H4 (cell line): ENCODE data around the gene ZNF22. TPM values are rescaled to one million over a fixed set of nuclear protein-coding genes. Genes with fewer than 3 reads are reported as not detected.

Source experiments
- DNase-seq: peaks from one replicate; pipeline ENCODE4 v3.0.0-alpha.2; 2015; ENCODE audit warnings: low spot score
- total RNA-seq: library from RNA; depleted of rRNA; stranded (reverse); fragments of >200 nt; shearing (Covaris generic); gene quantifications from 2 replicates; pipeline ENCODE4 v1.2.3, GENCODE V29; 2014

The ZNF22 gene
- total RNA-seq, 1 experiment from 2014 or later = 18.4 TPM

DNA sequence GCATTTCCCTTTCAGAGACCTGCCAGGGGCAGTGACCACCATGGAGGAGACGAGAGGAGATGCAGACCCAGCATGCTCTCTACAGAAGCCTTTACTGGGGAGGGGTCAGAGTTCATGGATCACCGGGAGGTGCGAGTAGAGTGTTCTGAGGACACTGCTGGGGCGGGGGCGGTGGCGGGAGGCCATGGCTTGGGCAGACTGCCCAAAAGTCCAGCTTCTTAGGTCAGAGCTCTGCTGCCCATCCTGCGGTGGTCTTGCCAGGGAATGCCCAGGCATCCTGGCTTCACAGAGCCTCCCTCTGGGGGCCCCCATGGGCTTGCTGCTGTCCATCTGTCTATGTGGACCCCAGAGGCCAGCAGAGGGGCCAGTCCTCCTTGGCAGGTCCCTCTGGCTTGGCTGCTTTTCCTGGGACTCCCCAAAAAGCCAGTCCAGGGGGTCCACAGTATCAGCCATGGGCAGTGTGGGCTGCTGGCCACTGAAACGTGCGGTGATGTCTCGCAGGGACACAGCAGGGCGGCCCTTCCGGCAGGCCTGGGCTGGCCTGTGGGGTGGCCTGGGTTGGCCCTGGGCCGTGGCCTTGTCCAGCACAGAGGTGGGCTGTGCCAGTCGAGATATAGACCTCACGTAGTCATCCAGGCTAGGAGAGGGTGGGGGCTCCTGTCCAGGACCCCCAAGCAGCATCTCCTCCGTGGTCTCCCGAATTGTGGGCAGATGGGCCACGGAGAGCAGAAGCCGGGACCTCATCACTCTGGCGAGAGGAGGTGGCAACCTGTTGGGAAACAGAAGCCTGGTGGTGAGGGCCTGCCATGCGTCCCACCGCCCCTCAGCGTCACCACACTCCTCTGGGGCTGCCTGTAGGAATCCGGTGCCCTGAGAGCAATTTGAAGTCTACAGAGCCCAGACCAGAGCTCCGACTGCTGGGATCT lies 23.2 kb upstream of the ZNF22 start:
- DNase-seq = no peak

DNA sequence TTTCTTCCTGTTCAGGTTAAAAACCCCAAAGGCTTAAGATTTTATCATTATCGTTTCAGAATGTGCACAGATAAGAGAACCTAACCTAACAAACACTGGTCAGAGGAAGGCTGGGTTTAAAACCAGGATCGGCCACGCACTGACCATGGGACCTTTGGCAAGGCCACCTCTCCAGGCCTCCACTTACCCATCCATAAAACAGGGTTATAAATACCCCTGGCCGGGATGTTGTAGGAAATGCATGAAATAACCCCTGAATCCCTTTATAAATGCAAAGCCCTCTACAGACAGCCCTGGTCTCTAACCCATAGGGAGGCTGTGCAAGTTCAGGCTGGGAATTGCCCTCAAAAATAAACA lies 22.5 kb upstream of the ZNF22 start:
- DNase-seq = no peak

DNA sequence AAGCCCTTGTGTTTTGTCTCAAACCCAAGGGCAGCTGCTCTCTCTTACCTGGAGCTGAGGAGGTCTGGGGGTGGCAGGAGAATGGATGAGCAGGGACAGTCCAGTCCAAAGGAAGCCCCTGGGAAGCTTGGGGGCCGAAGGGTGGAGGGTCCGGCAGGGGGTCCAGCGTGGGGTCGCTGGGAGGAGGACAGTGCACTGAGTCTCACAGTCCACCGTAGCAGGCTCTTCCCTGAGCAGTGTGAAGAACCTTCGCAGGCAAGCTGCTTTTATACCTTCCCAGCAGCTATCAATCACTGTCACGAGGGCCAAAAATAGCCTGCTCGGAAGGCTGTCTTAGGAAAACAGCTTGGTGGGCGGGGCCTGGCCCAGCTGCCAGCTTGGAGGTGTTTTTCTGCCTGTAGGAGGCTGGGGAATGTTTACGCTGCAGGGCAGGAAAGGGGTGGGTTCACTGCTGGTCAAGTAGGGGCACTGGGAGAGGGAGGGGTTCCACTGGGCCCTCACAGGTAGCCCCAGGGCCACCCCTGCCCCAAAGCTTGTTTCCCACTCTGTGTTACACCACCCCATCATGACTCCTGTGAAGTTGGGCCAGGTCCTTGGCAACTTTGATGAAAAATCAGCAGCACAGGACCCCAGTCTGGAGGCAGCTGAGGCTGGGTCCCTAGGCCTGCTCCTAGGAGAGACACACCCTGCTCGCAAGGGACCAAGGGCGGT lies 22.0 kb upstream of the ZNF22 start, which contains the start of gene DEPP1:
TSS of gene DEPP1 (minus strand) at position 240 of the 711 bp plus-strand sequence. CDS start 779 bp downstream, outside the sequence.
- peak; percentile 95 for DNase-seq

DNA sequence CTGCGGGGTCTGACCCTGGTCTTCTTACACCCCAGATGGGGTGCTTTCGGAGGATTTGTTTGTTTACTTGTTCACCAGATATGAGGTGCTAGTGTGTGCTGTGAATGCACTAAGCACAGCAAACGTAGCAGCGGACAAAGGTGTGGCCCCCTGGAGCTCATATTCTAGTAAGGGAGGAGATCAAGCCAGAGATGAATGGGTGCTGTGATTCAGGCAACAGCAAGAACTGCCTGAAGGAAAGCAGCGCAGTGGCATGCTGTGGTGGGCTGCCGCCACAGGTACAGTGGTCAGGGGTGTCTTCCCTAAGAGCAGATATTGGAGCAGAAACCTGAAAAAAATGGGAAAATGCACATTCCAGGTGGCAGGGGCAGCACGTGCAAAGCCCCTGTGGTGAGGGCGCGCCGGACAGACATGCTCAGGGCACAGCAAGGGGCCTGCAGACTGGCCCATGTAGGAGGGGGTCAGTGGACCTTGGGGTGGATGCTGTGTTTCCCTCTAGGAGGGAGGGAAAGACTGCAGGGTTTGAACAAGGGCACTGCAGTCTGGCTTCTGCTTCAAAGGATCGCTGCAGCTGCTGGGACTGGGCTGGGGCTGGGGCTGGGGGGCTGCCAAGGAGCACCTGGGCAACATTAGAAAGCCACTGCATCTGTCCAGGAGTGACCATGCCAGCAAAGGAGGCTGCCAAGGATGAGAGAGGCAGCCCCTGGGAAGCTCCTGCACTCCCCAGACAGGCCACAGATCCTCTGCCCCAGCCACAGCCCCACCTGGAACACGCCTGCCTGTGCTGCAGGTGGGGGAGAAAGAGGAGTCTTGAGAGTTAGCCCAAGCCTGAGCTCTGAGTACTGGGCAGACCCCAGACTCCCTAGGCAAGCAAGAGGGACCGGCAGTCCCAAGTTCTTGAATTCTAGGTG lies 21.2 kb upstream of the ZNF22 start:
- DNase-seq = no peak

DNA sequence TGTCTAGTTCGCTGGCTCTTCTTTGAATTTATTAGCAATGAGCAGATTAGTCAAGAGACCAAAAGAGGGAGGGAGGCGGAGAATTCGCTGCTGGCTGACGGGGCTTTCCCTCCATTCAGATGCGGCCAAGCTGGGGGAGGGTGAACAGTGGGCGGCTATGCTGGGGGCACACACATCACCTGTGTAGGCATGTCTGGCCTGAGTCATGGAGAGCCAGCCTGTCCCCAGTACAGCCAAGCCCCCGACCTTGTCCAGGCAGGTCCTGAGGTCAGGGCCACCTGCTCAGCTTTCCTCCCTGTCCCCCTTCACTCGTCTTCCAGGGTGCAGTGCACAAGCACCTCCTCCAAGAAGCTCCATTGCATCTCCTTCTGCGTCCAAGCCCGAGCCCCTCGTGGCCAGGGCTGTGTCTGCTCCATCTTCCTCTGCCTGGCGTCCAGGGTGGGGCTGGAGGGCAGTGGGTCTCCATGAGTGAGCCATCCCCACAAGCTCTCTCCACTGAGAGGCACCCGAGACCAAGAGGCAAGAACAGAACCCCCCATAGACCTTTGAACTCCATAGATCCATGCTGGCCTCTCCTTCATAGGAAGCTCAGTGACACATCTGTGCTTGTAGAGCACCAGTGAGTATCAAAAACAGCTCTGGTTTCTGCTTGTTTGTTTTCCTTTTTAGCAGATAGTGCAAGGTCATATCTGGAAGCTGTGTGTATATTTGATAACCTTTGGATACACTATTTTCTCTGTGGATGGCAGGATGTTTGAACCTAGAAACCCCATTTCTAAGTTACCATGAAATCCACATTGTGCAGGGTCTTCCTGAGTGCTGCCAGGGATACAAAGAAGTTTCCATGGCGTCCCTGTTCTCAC lies 20.2 kb upstream of the ZNF22 start:
- DNase-seq = no peak

DNA sequence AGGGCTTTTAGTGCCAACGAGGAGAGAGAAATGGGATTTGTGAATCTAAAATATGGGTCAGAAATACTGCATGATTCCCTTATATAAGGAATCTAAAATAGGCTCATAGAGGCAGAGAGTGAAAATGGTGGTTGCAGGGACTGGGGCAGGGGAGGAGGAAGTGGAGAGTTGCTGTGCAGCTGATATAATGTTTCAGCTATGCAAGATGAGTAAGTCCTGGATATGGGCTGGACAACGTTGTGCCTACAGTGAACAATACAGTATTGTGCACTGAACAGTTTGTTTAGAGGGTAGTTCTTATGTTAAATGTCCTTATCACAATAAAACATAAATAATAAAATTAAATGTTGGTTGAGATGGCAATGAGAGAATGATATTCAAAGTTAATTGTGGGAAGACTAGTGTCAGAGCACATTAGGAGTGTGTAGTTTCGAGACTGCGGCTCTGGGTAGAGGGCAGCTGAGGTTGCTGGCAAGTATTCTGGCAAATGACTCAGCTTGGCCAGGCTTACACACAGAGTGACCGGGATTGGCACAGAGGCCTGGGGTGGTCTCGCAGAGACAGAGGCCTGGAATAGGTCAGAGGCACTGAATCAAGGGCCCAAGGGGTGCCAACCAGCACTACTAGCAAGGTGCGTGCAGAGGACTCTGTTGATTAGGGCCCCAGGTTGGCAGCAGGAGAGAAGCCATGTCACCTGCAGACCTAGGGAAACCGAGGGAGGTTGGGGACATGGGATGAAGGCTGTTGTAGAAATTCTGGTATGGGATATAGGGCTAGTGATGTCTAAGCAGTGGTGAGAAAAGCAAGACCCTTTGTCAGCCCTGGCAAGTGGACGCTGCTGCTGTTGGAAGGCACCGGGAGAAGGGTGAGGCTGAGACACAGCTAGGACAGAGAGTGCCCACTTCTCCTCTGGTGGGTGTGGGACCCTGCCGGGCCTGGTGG lies 19.3 kb upstream of the ZNF22 start:
- DNase-seq = peak; percentile 92

DNA sequence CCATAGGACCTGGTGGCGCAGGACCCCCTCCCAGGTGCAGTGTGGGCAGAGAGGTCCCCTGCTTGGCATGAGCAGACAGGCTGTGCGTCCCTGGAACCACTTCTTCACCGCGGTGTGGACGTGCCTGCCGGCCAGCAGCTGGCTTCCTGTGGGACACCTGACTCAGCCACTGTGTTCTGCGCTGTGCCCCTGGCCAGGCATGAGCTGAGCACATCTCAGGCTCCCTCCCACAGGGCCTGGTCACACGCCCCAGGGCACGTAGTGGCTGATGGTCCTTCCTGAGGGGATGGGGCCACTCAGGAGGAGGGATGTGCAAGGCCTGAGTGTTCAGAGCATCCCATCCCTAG lies 18.6 kb upstream of the ZNF22 start:
- DNase-seq = peak; percentile 73

DNA sequence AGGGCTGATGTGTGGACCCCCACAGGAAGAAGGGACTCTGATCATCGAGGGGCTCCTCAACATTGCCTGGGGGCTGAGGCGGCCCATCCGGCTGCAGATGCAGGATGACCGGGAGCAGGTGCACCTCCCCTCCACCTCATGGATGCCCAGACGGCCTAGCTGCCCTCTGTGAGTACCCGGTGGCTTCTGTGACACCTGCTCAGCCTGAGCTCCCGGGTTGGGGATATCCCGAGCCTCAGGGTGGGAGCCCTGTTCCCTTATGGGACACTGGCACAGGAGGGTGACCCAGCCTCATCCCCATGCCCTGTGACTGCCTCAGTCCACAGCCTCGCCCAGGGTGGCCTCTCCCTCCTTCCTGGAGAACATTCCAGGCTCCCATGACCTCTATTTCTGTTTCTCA lies 18.2 kb upstream of the ZNF22 start:
- DNase-seq = no peak

DNA sequence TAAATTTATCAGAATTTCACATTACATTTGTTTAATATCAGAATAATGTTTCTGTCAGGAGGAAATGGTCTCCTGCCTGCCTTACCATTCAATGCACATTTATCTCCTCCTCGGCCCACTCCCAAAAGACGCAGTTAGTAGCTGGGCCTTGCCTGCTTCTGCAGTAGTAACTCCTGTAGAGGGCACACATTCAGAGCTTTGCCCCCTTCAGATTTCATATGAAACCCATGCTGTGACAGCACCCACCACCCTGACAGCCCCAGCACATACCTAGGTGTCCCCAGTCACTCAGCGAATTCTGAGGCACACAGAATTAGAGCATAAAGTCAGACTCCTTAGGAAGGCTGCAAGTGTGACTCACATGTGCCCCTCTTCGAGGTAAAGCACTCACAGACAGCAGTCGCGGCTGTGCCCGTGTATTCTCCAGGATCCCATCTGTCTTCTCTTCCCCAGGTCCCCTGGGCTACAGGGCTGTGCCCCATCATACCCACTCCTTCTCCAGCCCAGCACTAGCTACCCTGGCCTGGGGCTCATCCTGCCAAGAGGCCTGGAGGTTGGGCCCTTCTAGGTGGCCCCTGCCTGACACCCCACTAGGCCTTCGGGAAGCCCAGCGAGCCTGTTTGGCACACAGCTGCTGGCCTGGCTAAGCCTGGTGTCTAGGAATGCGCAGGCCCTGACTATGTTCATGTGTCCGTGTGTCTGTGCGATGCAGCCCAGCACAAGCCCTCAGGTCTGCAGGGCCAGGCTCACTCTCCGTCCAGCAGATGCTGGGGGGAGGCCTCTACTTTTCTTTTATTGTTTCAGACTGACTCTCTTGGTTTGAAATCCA lies 17.4 kb upstream of the ZNF22 start:
- no peak for DNase-seq

DNA sequence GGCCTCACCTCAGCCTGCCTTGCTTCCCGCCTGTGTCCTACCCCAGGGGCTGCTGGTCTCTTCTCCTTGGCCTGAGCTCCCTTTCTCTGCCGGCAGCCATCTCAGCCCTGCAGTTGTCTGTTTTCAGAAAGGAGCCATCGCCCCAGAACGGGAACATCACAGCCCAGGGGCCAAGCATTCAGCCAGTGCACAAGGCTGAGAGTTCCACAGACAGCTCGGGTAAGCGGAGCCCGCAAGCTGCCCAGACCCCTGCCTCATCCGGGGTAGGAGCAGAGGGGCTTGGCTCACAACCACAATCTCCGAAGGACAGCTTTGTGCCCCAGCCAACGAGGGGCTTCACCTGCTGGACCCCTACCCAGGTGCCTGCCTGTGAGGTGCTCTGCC lies 16.8 kb upstream of the ZNF22 start:
- DNase-seq = no peak

DNA sequence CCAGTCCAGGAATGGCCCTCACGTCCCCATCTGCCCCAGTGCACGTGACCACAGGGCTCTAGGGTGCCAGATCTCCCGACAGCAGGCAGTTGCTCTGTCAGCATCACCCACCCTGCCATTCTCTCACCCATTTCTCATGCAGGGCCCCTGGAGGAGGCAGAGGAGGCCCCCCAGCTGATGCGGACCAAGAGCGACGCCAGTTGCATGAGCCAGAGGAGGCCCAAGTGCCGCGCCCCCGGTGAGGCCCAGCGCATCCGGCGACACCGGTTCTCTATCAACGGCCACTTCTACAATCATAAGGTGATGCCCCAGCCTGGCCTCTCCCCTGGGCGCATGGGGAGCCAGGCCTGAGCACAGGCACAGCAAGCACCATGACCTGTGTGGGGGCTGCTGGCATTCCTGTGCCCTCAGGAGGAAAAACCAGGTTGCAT lies 16.0 kb upstream of the ZNF22 start:
- no peak for DNase-seq

DNA sequence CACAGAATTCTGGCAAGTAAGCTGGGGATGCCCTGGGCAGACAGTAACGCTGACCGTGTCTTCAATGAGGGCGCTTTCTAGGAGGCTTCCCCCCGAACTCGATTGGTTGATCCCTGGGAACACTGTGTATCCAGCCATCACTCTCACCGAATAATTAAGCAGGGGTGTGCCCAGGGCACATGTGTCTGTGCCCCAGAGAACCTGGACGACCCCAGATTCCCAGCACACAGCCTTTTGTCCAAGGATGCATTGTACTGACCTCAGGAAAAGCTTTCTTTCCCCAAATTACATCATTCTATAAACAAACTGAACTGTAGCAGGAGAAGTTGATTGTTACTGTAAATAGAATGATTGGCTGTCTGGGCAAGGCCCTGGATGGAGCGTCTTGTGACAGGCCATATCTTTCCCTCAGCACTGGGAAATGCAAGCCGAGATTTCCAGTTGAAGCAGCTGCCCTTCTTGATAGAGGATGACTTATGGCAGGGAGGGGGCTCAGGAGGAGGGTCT lies 15.5 kb upstream of the ZNF22 start:
- peak; percentile 68 for DNase-seq

DNA sequence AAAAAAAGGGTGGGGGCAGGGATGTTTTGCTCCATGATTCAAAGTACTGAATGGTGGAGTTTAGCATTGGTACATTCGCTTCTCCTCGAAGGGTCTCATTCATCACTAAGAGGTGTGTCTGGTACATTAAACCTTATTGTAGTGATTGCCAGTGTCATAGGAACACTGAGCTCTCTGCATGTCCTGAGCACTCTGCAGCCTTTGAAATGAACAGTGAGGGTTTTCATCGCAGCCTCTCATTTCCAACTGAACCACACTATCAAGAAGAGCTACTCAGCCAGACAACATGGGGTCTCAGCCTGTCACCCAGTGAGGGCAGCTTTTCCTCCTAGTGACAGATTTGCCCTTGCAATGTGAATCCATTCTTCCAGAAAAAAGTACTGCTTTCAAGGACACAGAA lies 14.5 kb upstream of the ZNF22 start:
- no peak for DNase-seq

DNA sequence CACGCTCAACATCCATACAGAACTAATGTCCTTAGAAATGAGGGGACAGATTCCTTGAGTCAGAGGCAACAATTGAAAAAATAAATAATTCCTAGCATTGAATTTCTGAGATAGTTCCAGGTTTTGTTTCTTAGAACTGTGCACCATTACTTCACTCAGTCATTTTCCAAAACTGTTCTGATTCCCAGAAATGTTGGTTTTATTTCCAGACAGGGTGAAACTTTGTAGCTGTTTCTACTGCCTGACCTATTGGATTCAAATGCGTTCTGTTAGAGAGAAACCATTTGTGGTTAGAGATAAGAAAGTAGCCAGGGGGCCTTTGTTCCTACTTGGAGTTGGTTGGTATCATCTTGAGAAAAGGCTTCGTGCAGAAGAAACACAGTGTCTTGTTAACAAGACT lies 14.1 kb upstream of the ZNF22 start:
- DNase-seq = no peak

DNA sequence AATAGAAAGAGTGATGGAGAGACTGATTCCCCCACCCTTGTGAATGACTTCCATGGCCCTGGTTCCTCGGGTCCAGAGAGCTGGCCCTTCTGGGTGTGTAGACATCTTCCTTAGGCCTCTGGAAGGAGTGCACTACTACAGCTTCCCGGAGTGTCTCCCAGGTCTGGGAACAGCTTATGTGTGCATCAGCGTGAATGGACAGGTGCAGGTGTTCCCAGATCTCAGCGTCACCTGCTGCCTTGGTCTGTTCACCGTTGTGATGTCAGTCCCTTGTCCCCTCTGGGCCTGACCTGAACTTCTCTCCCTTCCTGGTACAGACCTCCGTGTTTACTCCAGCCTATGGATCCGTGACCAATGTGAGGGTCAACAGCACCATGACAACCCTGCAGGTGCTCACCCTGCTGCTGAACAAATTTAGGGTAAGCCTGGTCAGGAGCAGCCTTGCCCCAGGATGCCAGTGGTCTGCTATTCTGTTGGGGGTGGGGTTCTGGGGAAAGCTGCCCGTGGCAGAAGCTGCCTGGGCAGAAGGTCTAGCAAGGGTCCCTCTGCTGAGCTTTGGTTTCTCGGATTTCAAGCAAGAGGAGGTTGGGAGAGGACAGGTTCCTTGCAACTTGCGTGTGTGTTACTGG lies 11.7 kb upstream of the ZNF22 start:
- no peak for DNase-seq

DNA sequence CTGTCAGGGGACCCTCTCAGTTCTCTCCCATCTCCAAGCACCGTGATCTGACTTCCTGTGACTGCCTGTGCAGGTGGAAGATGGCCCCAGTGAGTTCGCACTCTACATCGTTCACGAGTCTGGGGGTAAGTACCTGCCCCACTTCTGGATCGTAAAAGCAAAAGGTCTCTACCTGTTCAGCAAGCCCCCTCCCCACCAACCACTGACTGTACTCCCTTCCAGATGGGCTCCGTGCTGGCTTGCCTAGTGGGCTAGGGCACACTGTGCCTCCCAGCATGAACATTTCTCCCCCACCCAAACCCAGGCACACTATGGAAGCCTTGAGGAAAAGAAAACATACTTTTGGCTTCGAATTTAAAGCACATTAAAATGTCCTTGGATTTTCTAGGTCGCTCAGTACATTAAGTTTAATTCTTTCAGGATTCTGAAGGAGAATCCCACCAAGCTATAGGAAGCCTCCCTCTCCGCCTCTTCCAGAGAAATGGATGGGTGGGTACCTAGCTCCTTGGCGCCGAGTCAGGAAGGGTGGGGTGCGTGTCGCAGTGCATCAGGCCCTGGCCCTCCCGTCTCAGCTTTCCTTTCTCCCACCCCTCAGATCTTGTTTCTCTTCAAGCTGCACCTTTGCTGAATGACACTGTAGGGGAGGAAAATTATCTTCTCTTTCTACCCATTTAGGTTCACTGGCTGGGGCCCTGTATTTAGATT lies 11.0 kb upstream of the ZNF22 start:
- DNase-seq = no peak

DNA sequence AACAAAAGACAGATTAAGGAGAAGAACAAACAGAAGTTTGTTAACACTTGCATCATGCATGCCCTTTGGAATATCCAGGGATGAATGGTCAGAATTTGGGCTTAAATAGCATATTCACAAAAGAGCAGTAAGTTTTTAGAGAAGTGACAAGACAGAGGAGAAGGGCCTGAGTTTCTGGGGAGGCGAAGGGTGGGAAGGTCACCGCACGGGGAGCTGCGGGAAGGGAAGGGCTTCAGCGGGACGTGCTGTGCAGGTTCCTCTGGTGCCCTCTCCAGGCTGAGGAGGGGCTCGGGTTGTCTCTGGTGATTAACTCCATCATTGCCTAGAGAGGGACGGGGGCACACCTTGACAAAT lies 10.4 kb upstream of the ZNF22 start:
- no peak for DNase-seq

DNA sequence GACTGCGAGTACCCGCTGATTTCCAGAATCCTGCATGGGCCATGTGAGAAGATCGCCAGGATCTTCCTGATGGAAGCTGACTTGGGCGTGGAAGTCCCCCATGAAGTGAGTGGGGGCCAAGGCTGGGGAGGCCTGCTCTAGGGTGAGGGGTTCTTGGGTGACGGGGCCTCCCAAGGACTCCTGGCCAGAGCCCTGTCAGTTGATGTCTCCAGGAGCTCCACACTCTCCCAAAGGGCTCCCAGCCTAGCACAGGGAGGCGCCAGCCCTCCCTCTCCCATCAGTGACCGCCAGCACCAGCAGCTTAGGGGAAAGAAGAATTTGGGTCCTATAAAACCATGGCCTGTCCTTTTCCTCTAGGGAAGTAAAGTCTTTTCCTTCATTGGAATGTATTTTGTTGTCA lies 9.8 kb upstream of the ZNF22 start:
- no peak for DNase-seq
